CD4-positive, alpha-beta memory T cell (primary cell): ENCODE results near the gene TRPC4AP. TPM values are rescaled to one million over a fixed set of nuclear protein-coding genes. Genes with fewer than 3 reads are reported as not detected.

Source experiments
- CTCF ChIA-PET: fragments of 350-600 bp; sonication (Branson Sonifier 250); formaldehyde crosslinking; loops from one replicate; lab custom pipeline; 2021; ENCODE audit warnings: inconsistent platforms; ENCODE audit not compliant: partially characterized antibody; lab: Charles Lee
- POLR2A ChIA-PET: fragments of 350-600 bp; sonication (Branson Sonifier 250); formaldehyde crosslinking; loops from one replicate; lab custom pipeline; 2021; ENCODE audit not compliant: partially characterized antibody; lab: Charles Lee
- DNase-seq, 5 donors: peaks; one replicate each; pipeline versions ENCODE4 v3.0.0 to v3.0.0-alpha.2; 2020 to 2022; ENCODE audit warnings: mixed read lengths in 1 of 5
- H3K27ac ChIP-seq: one replicate; pipeline ENCODE4 v1.7.0; 2013; ENCODE audit warnings: low read depth, low read length
- H3K27me3 ChIP-seq: 2 replicates; pipeline ENCODE4 v1.7.0; 2013; ENCODE audit warnings: mild to moderate bottlenecking, low read length, moderate library complexity; ENCODE audit not compliant: insufficient read depth
- H3K36me3 ChIP-seq: 2 replicates; pipeline ENCODE4 v1.7.0; 2013; ENCODE audit warnings: mild to moderate bottlenecking, low read length, moderate library complexity; ENCODE audit not compliant: insufficient read depth
- H3K4me1 ChIP-seq: 2 replicates; pipeline ENCODE4 v1.7.0; 2013; ENCODE audit warnings: mild to moderate bottlenecking, low read length, moderate library complexity; ENCODE audit not compliant: insufficient read depth
- H3K4me3 ChIP-seq, 2 donors: one replicate each; pipeline ENCODE4 v1.7.0; 2013; ENCODE audit warnings: low read length in 2 of 2, mild to moderate bottlenecking in 1 of 2
- H3K9me3 ChIP-seq, 2 donors: one replicate each; pipeline ENCODE4 v1.7.0; 2013; ENCODE audit warnings: low read length in 2 of 2, control low read depth in 1 of 2; ENCODE audit not compliant: control insufficient read depth in 1 of 2
- H3K27ac Mint-ChIP-seq, 7 donors: one replicate each; pipeline ENCODE4 v1.8.0; 2020 to 2021; ENCODE audit warnings: mixed read lengths in 7 of 7, mild to moderate bottlenecking in 6 of 7, inconsistent platforms in 3 of 7, moderate library complexity in 3 of 7
- H3K27me3 Mint-ChIP-seq, 2 donors: one replicate each; pipeline ENCODE4 v1.8.0; 2020 to 2021; ENCODE audit warnings: mixed read lengths in 2 of 2
- H3K36me3 Mint-ChIP-seq, 2 donors: one replicate each; pipeline ENCODE4 v1.8.0; 2020 to 2021; ENCODE audit warnings: mixed read lengths in 2 of 2, inconsistent platforms in 1 of 2, mild to moderate bottlenecking in 1 of 2
- H3K4me1 Mint-ChIP-seq, 4 donors: one replicate each; pipeline ENCODE4 v1.8.0; 2020 to 2021; ENCODE audit warnings: mixed read lengths in 4 of 4, mild to moderate bottlenecking in 1 of 4
- H3K4me3 Mint-ChIP-seq, 8 donors: one replicate each; pipeline ENCODE4 v1.8.0; 2020 to 2021; ENCODE audit warnings: mixed read lengths in 8 of 8, mild to moderate bottlenecking in 7 of 8, moderate library complexity in 6 of 8, inconsistent platforms in 3 of 8
- H3K9me3 Mint-ChIP-seq, 8 donors: one replicate each; pipeline ENCODE4 v1.8.0; 2020 to 2021; ENCODE audit warnings: mixed read lengths in 8 of 8, mild to moderate bottlenecking in 5 of 8, inconsistent platforms in 3 of 8, moderate library complexity in 1 of 8
- intact Hi-C: fragments of 100-400 bp; cut with micrococcal nuclease; formaldehyde crosslinking; loops from one replicate; pipeline ENCODE4 v1.15.1; 2023
- polyA plus RNA-seq, 2 donors: library from polyadenylated mRNA; unstranded; fragments of 300-500 nt; fragmentation: Illumina TruSeq; gene quantifications; one replicate each; pipeline ENCODE4 v1.2.3, GENCODE V29; 2021
- total RNA-seq, 2 experiments: library from RNA; stranded (reverse); gene quantifications; one replicate each; pipeline ENCODE4 v1.2.3, GENCODE V29; 2021

The TRPC4AP gene
- total and polyA plus RNA-seq, 4 experiments from 2014 or later: 61.2 to 81.6 (median 63.8) TPM

DNA sequence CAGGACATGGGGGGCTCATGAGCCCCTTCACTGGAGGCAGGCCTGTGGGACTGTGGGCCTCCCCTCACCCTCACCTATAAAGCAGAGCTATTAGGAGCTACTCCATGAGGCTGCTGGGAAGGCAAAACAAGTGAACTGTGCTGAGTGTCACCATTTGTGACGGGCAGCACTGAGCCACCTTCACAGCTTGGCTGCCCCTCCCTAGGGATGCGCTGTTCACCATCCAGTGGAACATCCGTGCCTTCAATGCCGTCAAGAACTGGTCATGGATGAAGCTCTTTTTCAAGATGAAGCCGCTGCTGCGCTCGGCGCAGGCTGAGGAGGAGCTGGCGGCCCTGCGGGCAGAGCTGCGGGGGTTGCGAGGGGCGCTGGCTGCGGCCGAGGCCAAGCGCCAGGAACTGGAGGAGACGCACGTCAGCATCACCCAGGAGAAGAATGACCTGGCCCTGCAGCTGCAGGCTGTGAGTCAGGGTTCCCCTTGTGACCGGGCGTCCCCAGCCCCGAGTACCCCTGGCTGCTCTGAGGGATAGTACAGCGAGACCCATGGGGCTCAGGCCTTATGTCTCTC, 98.6 kb downstream of the TRPC4AP start:
- ChIA-PET CTCF (no interaction called here), POLR2A (no interaction called here)
- Histone ChIP-seq H3K9me3 (no peaks in the 10 kb centered on the region), H3K36me3 (peaks cover 7% of the 10 kb centered on the region), H3K27ac (no peak overlapping the region), H3K4me3 (no peak overlapping the region), H3K4me1 (no peaks in the 10 kb centered on the region), H3K27me3 (no peaks in the 10 kb centered on the region)
- Mint-ChIP-seq H3K9me3 (peaks cover 0 to 4% (median 0%) of the 10 kb centered on the region in 8 donors), H3K4me1 (peaks cover 2 to 8% (median 5%) of the 10 kb centered on the region in 4 donors), H3K27me3 (no peaks in the 10 kb centered on the region), H3K36me3 (peaks cover 17 to 44% of the 10 kb centered on the region in 2 donors), H3K27ac (peak overlapping the region in 1 of 7 donors; percentile 8), H3K4me3 (no peak overlapping the region)
- intact Hi-C loops: no loop called here
- no peak for DNase-seq

GRCh38 chr20:34992751-34993417, 99.7 kb downstream of the TRPC4AP start:
- H3K27me3 Mint-ChIP-seq: no peaks in the 10 kb centered on the region
- CTCF ChIA-PET: no interaction called here
- H3K4me1 Mint-ChIP-seq: peaks cover under 1 to 4% (median 2%) of the 10 kb centered on the region in 4 donors
- Histone ChIP-seq H3K36me3 (peaks cover 7% of the 10 kb centered on the region), H3K27ac (no peak overlapping the region), H3K27me3 (no peaks in the 10 kb centered on the region), H3K4me1 (no peaks in the 10 kb centered on the region), H3K4me3 (no peak overlapping the region), H3K9me3 (no peaks in the 10 kb centered on the region)
- peaks cover 0 to 3% (median 0%) of the 10 kb centered on the region in 8 donors for H3K9me3 Mint-ChIP-seq
- no peak overlapping the region for H3K27ac Mint-ChIP-seq
- no peak overlapping the region for H3K4me3 Mint-ChIP-seq
- DNase-seq: no peak
- POLR2A ChIA-PET: no interaction called here
- intact Hi-C loops: no loop called here
- peaks cover 12 to 33% of the 10 kb centered on the region in 2 donors for H3K36me3 Mint-ChIP-seq

GRCh38 chr20:34990661-34991214, 101.9 kb downstream of the TRPC4AP start:
- H3K4me3 Mint-ChIP-seq: no peak overlapping the region
- peak overlapping the region in 2 of 7 donors; percentile 12 to 22 for H3K27ac Mint-ChIP-seq
- no peak overlapping the region for H3K4me3 ChIP-seq
- H3K36me3 ChIP-seq: peaks cover 3% of the 10 kb centered on the region
- no peaks in the 10 kb centered on the region for H3K27me3 Mint-ChIP-seq
- no peak for DNase-seq
- H3K27me3 ChIP-seq: no peaks in the 10 kb centered on the region
- no peaks in the 10 kb centered on the region for H3K9me3 ChIP-seq
- H3K9me3 Mint-ChIP-seq: peaks cover 0 to 3% (median 0%) of the 10 kb centered on the region in 8 donors
- H3K4me1 ChIP-seq: no peaks in the 10 kb centered on the region
- H3K4me1 Mint-ChIP-seq: peaks cover 0 to 3% (median 0%) of the 10 kb centered on the region in 4 donors
- H3K36me3 Mint-ChIP-seq: peaks cover under 1 to 16% of the 10 kb centered on the region in 2 donors
- H3K27ac ChIP-seq: no peak overlapping the region
- ChIA-PET POLR2A (no interaction called here), CTCF (no interaction called here)
- intact Hi-C loops: no loop called here

GRCh38 chr20:34990231-34990630, 102.4 kb downstream of the TRPC4AP start:
- no peaks in the 10 kb centered on the region for H3K4me1 ChIP-seq
- no peaks in the 10 kb centered on the region for H3K36me3 ChIP-seq
- H3K27me3 ChIP-seq: no peaks in the 10 kb centered on the region
- H3K36me3 Mint-ChIP-seq: peaks cover 0 to 13% of the 10 kb centered on the region in 2 donors
- intact Hi-C loops: no loop called here
- peaks cover 0 to 3% (median 0%) of the 10 kb centered on the region in 4 donors for H3K4me1 Mint-ChIP-seq
- H3K27me3 Mint-ChIP-seq: no peaks in the 10 kb centered on the region
- ChIA-PET POLR2A (no interaction called here), CTCF (no interaction called here)
- no peak for DNase-seq
- H3K4me3 ChIP-seq: no peak overlapping the region
- peaks cover 0 to 4% (median 0%) of the 10 kb centered on the region in 8 donors for H3K9me3 Mint-ChIP-seq
- no peak overlapping the region for H3K4me3 Mint-ChIP-seq
- H3K9me3 ChIP-seq: no peaks in the 10 kb centered on the region
- no peak overlapping the region for H3K27ac ChIP-seq
- no peak overlapping the region for H3K27ac Mint-ChIP-seq

GRCh38 chr20:34989670-34990069, 102.9 kb downstream of the TRPC4AP start:
- Mint-ChIP-seq H3K4me1 (peaks cover 0 to 3% (median under 1%) of the 10 kb centered on the region in 4 donors), H3K9me3 (peaks cover 0 to 5% (median 0%) of the 10 kb centered on the region in 8 donors), H3K27me3 (peaks cover 0 to 1% of the 10 kb centered on the region in 2 donors), H3K27ac (no peak overlapping the region), H3K4me3 (no peak overlapping the region), H3K36me3 (peaks cover 0 to 9% of the 10 kb centered on the region in 2 donors)
- Histone ChIP-seq H3K9me3 (no peaks in the 10 kb centered on the region), H3K4me3 (no peak overlapping the region), H3K36me3 (no peaks in the 10 kb centered on the region), H3K27me3 (no peaks in the 10 kb centered on the region), H3K27ac (no peak overlapping the region), H3K4me1 (no peaks in the 10 kb centered on the region)
- ChIA-PET POLR2A (no interaction called here), CTCF (no interaction called here)
- no peak for DNase-seq
- intact Hi-C loops: no loop called here

GRCh38 chr20:34989118-34989517, 103.5 kb downstream of the TRPC4AP start:
- Mint-ChIP-seq H3K36me3 (peaks cover 0 to 5% of the 10 kb centered on the region in 2 donors), H3K4me3 (no peak overlapping the region), H3K9me3 (peaks cover 0 to 5% (median 0%) of the 10 kb centered on the region in 8 donors), H3K27me3 (peaks cover under 1 to 1% of the 10 kb centered on the region in 2 donors), H3K27ac (peak overlapping the region in 1 of 7 donors; percentile 29), H3K4me1 (peaks cover 0 to 3% (median under 1%) of the 10 kb centered on the region in 4 donors)
- DNase-seq: no peak
- Histone ChIP-seq H3K27ac (no peak overlapping the region), H3K9me3 (no peaks in the 10 kb centered on the region), H3K4me3 (no peak overlapping the region), H3K4me1 (no peaks in the 10 kb centered on the region), H3K36me3 (no peaks in the 10 kb centered on the region), H3K27me3 (no peaks in the 10 kb centered on the region)
- ChIA-PET POLR2A (no interaction called here), CTCF (interaction anchor here (0.7 kb wide), 1 partner anchor 1021 kb away, joined by 4 read pairs; no protein-coding TSS in a partner anchor)
- intact Hi-C loops: no loop called here

- no peak for DNase-seq
- ChIA-PET POLR2A (no interaction called here), CTCF (no interaction called here)
Observed at GRCh38 chr20:34988191-34988540, 104.4 kb downstream of the TRPC4AP start.

More at GRCh38 chr20:34988191-34988540, 104.4 kb downstream of the TRPC4AP start:
- Mint-ChIP-seq H3K36me3 (peaks cover 0 to 3% of the 10 kb centered on the region in 2 donors), H3K27ac (peak overlapping the region in 1 of 7 donors; percentile 82), H3K4me1 (peaks cover 0 to 3% (median under 1%) of the 10 kb centered on the region in 4 donors), H3K4me3 (no peak overlapping the region), H3K9me3 (peaks cover 0 to 5% (median 0%) of the 10 kb centered on the region in 8 donors), H3K27me3 (peaks cover 3 to 7% of the 10 kb centered on the region in 2 donors)
- intact Hi-C loops: no loop called here
- Histone ChIP-seq H3K27ac (no peak overlapping the region), H3K4me1 (no peaks in the 10 kb centered on the region), H3K4me3 (no peak overlapping the region), H3K9me3 (no peaks in the 10 kb centered on the region), H3K27me3 (peaks cover 4% of the 10 kb centered on the region), H3K36me3 (no peaks in the 10 kb centered on the region)
